IPS DF 4.7 (cell line): ENCODE data around the gene SLU7.

Source experiments
- DNase-seq: peaks from one replicate; pipeline ENCODE4 v3.0.0-alpha.2; 2013; ENCODE audit warnings: low spot score; ENCODE audit errors: extremely low read depth

Gene SLU7

DNA sequence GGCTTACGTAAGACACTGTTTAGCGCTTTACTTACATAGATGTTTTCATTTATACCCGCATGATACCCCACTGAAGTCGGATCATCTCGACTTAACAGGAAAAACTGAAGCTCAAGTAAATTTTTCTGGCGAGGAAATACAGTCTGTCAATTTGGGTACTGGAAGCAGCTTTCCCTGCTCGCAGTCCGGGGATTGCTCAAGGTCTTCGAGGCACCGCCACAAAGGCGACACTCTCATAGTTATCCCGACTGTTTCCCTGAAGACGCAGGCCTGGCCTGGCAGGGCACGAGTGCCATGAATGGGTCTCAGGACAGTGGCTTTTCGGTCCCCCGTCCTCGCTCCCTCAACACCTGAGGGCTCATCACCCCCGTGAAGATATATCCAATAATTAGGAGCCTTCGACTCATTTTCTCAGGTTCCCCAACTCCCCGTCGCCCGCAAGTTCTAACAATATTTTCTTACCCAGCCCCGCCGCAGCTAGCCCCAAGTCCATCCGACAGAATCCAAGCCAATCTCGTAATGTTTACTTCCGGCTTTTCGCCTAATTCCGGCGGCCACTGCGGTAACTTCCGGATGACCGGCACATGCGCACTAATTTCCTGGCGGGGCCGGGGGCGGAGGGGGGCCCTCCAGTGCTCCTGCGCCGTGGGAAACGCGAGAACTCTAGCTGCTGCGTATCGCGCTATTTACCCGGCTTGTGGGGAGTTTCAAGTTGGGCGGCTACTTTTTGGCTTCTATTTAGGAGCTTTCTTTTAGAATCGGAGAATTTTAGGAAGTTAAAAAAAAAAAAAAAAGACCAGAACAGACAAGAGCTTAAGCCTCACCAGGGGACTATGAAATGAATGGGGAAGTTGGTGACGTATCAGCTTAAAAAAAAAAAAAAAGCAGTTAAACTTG lies at the start of gene SLU7:
SLU7 (minus strand) TSS at position 521 of the 897 bp plus-strand sequence. CDS start 3,787 bp downstream, outside the sequence.
- DNase-seq: no peak

DNA sequence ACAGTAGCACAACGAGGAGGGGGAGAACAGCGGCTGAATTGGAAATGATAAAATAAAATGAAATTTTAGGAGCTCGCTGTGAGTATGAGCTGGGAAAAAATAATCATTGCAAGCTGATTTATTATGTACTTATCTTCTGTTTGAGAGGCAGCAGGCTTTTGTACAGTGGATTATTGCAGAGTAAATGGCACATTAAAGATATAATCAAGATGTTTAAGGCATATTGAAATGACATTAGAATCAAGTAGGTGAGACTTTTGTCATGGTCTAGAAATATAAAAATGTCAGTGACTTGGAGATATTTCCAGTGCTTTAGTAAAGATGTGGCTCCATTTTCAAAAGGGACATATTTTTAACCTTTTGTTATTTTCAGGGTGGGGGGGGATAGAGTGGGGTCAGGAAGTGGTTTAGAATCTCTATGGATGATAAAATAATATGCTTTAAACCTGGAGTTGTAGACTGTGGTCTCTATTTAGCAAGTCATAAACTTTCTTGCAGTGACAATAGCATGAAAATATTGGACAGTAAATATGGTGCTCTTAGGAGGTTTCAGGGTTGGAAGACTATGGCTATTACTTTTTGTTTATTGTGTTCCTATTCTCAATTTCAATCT lies 49.6 kb upstream of the SLU7 start:
- no peak for DNase-seq

DNA sequence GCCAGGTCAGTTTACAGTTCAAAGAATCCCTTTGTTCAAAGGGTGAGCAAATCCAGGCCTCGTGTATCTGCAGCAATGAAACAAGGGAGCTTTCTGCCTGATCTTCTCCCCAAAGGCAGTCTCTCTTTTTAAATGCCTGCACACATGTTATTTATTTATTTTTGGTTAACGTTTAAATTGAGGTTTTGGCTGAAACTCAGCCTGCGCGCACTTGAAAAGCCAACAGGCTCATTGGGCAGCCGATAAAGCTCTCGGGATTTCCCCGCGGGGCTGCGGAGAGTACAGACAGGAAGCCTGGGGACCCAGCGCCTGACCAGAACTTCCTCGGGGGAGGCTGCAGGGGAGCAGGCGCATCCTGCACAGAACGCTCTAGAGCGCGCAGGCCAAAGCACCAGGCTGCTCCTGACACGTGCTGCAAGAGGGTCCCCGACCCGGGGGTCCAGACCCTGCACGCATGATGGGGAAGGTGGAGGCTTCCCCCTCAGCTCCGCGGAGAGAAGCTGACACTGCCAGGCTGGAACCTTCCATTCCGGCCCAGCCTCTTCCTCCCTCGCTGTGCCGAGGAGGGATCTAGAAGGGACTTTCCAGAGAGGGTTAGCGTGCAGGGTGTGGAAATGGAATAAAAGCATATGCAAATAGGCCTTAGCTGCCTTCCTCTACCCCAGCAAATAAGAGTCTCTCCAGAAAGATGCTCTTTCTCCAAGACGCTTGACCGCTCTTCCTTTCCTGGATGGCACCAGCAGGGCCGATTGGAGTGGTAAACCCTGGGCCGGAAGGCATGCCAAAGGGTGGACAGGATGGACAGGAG lies 48.9 kb upstream of the SLU7 start:
- no peak for DNase-seq

DNA sequence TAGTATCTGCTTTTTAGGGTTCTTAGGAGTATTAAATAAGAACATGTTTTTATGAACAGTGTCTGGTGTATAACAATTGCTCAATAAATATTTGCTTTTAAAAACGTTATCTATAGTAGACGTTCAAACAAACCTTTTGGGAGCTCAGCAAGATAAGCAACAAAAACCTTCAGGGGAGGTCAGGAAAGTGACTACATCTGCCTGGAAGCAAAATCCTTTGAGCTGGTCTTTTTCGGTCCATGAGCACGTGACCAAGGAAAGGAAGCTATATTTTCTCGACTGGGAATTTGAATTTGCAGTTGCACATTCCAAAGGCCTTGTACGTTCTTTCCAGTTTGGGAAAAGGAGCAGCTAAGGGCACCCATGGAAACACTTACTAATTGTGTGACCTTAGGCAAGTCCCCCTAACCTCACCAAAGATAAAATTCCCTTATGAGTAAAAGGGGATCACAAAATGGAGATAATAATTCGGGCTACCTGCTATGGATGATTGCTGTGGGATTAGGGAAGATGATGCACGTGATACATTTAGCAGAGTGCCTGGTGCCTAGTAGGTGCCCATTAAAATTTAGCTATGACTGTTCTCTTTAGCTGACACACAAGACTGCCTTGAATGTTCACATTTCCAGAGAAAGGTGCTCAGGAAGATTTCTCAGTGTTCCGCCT lies 48.1 kb upstream of the SLU7 start:
- DNase-seq: no peak

DNA sequence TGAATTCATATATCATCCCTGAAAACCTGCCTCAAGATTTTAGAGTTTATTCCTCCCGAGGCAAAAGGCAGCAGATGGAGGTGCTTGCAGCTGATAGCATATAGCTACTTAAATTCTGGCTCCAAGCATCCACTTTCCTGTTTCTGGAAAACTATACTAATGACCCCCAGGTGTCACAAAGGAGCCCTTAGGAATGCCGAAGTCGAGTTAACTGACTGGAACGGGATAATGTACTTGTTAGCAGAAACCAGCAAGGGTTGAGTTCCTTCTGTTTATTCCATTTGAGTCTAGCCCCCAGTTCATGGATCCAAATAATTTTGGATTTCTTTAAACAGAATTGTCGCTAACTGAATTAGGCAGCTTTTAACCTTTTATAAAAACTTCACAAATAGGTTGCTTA lies 47.2 kb upstream of the SLU7 start:
- DNase-seq: no peak

DNA sequence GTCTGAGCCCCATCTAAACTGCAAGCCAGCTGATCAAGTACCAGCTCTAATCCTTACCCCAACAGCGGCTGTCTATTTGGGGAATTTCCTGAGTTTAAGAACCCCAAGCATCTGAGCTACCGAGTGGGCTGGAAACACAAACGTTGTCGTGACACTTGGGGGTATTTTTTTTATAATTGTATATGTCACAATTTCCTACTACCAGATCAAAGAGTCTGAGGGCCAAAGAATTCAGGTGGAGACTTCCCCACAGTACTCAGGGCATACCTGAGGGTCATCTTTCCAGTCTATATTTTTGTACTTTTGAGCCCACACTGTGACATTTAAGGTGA lies 45.6 kb upstream of the SLU7 start:
- DNase-seq: no peak

DNA sequence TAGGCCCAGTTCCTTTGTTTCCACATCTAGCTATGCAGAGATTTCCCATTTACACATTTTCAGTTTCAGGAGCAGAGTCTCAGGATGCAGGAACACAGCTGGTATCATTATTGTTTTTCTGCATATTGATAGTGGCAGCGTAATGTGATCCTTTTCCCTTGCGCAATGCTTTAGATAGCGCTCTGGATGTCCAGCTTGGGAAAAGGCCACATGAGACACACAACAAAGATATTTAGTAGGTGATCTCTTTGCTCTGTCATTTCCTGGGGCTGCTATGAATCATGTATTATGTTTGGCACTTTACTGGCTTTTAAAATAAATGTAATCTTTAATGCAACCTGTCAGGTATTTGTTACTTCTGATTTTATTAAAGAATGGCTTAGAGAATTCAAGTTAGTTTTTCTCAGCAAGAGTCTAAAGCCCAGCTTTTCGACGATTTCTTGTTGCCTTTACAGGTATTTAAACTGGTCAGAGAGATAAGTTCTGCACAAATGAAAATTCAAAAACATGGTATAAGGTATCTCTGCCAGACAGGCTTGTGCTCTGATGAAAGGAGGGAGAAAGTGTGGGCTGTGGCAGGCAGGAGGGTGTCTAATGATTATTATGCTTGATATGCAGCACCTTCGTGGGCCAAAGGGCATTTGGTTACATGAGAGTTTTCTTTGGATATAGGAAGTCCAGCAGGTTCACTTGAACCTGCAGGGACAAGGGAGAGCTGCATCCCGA lies 45.0 kb upstream of the SLU7 start:
- no peak for DNase-seq

DNA sequence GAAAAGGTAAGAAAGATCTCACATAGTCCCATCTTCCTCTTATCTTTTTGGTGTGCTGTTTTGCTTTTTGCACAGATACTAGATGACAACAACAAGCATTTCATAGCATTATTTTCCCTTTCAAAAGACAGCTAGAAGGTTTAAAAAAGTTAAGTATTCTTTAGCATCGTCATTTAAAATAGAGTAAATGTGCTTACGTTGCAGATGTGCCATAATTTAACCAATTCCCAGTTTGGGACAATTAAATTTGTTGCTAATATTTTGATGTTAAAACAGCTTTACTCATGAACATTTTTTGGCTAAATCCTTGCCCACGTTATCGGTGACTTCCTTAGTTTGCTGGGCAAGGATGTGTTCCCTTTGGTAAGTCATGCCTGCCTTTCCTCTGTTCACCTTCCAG lies 44.3 kb upstream of the SLU7 start:
- no peak for DNase-seq

DNA sequence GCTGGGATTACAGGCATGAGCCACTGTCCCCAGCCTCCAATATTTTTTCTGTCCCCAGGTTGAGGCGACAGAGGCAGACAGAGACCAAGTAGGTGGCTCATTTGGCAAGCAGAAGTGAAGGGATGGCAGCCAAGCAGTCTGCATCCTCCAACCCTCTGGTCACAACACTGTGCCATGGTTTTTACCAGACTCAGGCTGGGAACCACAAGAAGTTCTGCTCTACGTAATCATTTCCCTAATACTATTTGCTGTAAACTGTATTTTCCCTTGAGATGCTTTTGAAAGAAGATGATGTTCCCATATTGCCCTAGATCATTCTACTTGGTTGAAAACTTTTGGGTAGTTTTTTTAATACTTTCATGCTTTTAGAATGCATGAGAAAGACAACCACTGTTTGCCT lies 43.3 kb upstream of the SLU7 start:
- DNase-seq: no peak

DNA sequence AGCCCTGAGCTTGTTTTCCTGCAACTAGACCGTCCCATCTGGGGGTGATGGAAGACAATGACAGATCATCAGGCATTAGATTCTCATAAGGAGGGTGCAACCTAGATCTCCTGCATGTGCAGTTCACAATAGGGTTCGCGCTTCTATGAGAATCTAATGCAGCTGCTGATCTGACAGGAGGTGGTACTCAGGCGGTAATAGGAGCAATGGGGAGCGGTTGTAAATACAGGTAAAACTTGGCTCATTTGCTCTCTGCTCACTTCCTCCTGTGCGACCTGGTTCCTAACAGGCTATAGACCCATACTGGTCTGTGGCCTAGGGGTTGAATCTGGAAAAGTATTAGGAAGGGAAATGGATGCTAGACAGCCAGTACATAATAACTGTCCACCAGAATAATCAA lies 42.5 kb upstream of the SLU7 start:
- DNase-seq: no peak

DNA sequence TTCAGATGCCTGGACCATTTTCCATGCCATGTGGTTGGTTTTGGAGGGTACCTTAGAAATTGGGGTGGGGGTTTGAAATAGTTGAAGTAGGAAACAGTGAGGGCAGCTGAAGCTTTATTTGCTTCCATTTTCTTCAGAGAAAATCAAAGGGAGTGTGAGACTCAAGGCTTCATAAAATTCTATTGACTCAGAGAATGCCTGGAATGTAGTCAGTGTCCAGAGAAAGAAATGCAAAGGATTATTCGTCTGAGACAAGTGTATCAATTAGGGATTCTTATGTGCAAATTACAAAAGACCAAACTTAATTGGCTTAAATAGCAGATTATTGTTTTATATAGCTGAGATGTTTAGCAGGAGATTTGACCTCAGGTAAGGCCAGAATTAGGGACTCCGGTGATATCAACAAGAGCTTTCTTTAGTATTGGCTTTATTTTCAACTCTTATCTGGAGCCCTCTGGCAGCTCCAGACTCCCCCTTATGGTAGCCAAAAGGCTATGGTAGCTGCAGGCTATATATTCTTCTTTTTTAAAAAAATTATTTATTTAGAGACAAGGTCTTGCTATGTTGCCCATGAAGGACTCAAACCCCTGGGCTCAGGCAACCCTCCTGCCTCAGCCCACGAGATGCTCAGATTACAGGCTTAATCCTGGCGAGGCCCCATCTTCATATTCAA lies 41.6 kb upstream of the SLU7 start:
- no peak for DNase-seq

DNA sequence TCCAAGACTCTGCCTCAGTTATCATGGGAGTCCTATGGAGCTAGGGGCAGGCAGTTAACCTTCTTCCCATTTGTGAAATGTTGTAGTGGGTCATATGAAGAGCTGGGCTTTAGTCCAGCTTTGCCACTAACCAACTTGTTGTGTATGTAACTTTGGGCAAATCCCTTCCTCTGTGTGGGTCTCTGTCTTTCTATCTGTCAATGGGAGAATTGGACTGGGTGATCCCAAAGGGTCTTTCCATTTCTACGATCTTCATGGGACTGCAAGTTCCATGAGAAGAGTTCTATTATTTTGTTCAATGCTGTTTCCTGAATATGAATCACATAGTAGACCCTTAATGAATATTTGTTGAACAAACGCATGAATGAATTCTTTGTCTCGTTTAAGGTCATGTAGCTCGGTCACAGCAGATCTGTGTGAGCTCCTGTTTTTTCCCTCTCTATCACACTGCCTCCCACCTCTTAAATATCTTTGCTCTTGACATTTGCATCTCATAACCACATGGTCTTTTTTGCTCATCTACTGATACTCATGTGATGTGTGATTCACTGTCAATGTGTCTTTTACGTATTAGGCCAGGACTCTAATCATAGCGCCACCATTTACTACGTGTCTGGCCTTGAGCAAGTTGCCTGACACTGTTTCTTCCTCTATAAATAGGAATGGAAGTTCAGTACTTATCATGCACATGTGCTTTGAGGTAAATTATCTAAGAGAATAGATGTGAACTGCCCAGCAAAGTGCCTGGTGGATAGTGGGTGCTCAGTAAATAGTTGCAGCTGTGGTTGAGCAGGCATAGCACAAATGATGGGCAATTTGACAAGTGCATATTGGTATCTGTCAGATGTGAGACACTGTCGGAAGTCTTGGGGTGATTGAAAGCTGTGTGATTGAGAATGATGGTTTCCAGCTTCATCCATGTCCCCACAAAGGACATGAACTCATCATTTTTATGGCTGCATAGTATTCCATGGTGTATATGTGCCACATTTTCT lies 40.2 kb upstream of the SLU7 start:
- no peak for DNase-seq

DNA sequence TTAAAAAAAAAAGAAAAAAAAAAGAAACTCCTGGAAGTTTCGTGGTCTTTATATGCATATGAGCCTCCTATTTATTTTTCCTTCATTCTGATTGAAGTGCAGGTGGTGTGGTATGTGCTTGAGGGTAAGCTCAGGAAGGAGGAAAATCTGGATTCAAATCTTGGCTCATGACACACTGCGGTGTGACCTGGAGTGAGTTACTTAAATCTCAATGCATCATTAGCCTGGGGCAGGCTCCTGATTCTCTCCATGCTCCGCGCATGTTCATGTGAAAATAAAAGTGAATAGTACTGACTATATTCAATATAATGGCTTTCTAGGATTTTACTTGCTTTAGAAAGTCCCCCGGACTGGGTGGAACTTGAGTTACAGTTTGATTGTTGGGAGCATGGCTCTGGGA lies 38.4 kb upstream of the SLU7 start:
- no peak for DNase-seq

DNA sequence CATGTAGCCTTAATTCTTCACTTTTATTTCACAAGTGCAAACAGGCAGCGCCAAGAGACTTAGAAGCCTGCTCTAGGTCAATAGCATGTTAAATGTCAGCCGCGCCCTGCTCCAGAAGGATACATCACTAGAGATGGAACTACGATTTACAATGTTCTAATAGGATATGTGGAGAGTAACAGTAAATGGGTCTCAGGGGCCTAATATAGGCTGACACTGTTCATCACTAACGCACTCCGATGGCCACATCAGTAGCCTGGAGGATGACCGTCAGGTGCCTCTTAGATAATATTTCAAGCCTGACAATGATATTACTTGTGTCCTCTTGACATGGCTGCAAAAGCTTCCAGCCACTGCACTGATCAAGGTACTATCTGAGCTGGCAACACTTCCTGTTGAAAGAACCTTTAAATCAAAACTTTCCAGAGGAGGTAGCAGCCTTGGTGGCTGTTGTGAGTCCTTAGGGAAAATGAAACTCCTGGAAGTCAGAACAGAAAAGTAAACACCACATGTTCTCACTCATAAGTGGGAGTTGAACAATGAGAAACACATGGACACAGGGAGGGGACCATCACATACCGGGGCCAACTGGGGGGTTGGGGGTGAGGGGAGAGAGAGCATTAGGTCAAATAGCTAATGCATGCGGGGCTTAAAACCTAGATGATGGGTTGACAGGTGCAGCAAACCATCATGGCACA lies 37.7 kb upstream of the SLU7 start:
- no peak for DNase-seq

DNA sequence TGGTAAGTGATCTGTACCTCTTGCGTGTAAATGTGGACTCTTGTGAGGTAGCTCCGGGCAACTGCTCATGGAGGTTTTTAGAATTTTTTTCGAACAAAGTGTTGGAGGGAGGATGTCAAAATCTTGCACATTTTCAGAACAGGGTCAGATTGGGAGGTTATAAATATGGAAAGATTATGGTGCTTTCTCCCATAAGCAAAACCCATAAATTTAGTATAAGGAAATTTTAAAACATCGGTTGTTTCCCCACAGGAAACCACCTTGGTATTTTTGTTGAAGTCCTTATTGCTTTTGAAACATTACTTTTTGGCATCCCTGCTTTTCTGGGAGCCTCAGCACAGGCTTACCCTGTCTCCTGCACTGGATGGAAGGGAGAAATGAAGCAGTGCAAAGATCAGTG lies 36.7 kb upstream of the SLU7 start:
- DNase-seq: no peak

DNA sequence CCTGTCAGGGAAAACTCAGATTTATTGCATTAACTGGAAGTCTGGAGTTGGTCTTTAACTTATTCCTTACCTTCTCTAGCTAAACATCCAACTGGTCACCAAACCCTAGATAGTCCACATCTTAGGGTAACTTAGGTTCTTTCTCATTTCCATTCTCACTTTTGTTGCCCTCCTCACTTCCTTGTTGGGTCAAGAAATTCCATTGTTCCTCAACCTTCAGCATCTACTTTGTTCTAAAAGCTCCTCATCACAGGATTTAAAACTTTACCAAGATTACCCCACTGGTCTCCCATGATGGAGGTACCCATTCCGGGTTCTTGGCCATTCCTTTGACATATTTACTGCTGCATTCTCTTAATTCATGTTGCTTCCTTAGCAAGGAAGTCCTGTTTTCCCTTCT lies 34.9 kb upstream of the SLU7 start:
- DNase-seq: no peak

DNA sequence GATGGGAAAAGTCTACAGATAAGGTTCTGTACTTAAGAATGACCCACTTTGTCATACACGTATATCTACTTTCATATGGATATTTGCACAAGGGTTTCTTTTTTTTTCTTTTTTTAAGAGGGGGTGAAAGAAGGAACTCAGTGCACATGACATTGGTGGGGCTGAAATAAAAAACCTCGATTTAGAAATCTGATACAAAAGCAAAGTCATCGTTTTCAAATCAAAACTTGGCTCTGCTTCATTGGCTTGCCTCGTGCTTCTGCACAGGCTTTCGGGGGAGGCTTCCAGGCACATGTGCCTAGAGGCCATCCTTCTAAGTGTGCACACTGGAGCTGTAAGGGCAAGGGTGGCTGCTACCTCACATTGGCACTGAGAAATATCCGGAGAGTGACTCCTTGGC lies 33.9 kb upstream of the SLU7 start:
- no peak for DNase-seq

DNA sequence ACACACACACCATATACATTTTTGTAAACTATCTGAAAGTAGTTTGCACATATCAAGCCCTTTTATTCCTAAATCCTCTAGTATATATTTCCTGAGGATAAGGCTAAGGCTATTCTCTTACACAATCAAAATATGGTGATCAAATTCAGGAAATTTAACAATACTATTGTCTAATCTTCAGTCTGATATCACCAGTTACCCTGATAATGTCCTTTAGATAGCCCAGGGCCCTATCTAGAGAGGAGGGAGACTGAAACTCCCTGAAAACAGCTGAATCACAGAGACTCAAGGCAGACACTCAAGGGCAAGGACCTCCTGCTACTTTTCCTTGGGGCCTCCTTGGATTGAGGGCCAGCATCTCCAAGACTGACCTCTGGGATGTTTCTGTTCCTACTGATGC lies 33.2 kb upstream of the SLU7 start:
- DNase-seq: no peak

DNA sequence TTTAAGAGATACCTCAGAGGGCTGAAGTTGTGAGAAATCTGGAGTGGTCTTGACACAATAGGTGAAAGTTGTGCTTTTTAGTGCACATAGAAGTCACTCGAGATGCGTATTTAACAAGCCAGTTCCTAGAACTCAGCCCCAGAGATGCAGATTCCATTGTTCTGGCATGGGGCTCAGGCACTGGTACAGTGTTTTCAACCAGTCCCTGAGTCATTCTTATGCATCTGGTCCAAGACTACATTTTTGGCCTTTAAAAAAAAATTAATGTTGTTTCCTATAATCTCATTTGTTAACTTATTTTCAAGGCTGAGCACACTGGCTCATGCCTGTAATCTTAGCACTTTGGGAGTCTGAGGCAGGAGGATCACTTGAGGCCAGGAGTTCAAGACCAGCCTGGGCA lies 32.4 kb upstream of the SLU7 start:
- DNase-seq: no peak
